Activated T-cell treated with anti-CD3 and anti-CD28 coated beads, Interleukin-2, amount 50 U/mL, for 24 hours (primary cell): ENCODE results near the gene VPS29.
A peak's percentile ranks its signal among the peaks of the same experiment; 100 is the strongest.
"Not testable (repeated sequence)": the region's sequence is repeated elsewhere in the genome, so short reads cannot be mapped to it uniquely, and the experiment has no call there.

ENCODE experiments used
- DNase-seq: peaks from one replicate; pipeline ENCODE4 v3.0.0-alpha.2; 2020
- H3K27ac Mint-ChIP-seq: 2 replicates; pipeline ENCODE4 v1.8.0; 2020; ENCODE audit warnings: mild to moderate bottlenecking, mixed read lengths
- H3K27me3 Mint-ChIP-seq: 2 replicates; pipeline ENCODE4 v1.8.0; 2020; ENCODE audit warnings: mixed read lengths
- H3K36me3 Mint-ChIP-seq: 2 replicates; pipeline ENCODE4 v1.8.0; 2020; ENCODE audit warnings: low read depth, mixed read lengths
- H3K4me1 Mint-ChIP-seq: 2 replicates; pipeline ENCODE4 v1.8.0; 2020; ENCODE audit warnings: low read depth, mixed read lengths
- H3K4me3 Mint-ChIP-seq: 2 replicates; pipeline ENCODE4 v1.8.0; 2020; ENCODE audit warnings: mild to moderate bottlenecking, moderate library complexity, mixed read lengths
- H3K9me3 Mint-ChIP-seq: 2 replicates; pipeline ENCODE4 v1.8.0; 2020; ENCODE audit warnings: mixed read lengths

VPS29 gene

DNA sequence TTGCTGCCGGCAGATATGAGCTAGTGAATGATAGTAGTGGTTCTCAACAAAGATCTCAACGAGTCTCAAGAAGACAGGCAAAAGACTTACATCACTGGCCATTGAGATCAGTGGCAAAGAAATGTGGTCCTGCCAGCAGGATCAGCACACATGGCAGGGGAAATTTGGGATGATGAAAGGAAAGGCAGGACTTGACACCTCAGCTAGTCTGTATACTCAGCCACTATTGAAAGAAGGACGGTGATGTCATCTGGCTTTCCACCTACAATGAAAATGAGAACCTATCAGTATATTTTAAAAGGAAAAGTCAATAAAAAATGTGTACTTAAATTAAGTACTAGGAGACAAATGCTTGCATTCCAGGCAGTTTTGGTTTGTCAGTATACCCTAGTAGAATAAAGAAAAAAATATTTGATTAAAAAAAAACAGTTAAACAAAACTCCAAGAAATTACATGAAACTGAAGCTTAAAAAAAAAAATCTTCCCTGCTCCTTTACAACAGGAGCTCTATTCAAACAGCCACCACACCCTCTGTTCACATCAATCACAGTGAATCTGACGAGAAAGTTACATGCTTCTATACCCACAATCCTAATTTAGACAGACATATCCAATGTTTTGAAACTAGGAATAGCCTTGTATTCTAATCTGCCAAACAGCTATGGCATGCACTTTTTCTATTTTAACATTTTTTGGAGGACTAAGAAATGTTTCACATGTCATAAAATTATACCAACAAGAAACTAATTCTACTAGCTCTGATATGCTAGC, 35.1 kb upstream of the VPS29 start:
- DNase-seq: no peak
- Mint-ChIP-seq H3K27me3 (no peaks in the 10 kb centered on the region), H3K4me1 (peaks cover 58% of the 10 kb centered on the region), H3K36me3 (peaks cover 91% of the 10 kb centered on the region), H3K4me3 (no peak overlapping the region), H3K27ac (peak overlapping the region; percentile 71), H3K9me3 (no peaks in the 10 kb centered on the region)

GRCh38 chr12:110534811-110535210, 32.9 kb upstream of the VPS29 start:
- Mint-ChIP-seq H3K27ac (no peak overlapping the region), H3K4me1 (peaks cover 66% of the 10 kb centered on the region), H3K4me3 (no peak overlapping the region), H3K27me3 (no peaks in the 10 kb centered on the region), H3K9me3 (no peaks in the 10 kb centered on the region), H3K36me3 (peaks cover 94% of the 10 kb centered on the region)
- no peak for DNase-seq

DNA sequence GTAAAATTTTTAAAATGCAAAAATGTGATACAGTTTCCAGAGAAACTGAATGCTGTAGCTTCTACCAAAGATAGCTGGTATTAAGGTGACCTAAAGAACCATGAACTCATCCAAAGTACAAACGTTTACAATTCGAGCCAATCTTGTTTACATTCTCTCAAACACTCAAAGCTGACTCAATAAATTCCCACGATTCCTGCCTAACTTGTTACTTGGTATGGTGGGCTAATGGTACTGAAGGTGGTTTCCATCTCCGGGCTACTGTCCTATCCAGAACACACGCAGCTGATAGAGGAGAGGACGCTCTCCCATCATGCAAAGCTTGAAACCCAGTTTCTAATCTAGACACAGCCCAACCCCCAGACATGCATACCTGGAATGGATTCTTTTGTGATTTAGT, 31.7 kb upstream of the VPS29 start:
- H3K4me1 Mint-ChIP-seq: peaks cover 57% of the 10 kb centered on the region
- no peak overlapping the region for H3K4me3 Mint-ChIP-seq
- peaks cover 89% of the 10 kb centered on the region for H3K36me3 Mint-ChIP-seq
- peak overlapping the region; percentile 59 for H3K27ac Mint-ChIP-seq
- DNase-seq: no peak
- no peaks in the 10 kb centered on the region for H3K9me3 Mint-ChIP-seq
- no peaks in the 10 kb centered on the region for H3K27me3 Mint-ChIP-seq

DNA sequence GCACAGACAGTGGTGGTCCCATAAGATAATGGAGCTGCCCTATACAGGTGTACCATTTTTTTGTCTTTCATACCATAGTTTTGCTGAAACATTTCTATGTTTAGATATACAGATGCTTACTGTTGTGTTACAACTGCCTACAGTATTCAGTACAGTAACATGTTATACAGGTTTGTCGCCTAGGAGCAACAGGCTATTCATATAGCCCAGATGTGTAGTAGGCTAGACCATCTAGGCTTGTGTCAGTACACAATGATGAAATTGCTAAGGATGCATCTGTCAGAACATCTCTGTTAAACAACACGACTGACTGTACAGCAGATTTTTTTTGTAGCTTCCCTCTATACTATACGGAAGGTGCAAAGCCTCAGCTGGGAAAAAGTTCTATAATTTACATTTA, 30.7 kb upstream of the VPS29 start:
- Mint-ChIP-seq H3K27me3 (no peaks in the 10 kb centered on the region), H3K4me3 (no peak overlapping the region), H3K4me1 (peaks cover 54% of the 10 kb centered on the region)

GRCh38 chr12:110531741-110532333, 29.9 kb upstream of the VPS29 start:
- Mint-ChIP-seq H3K4me3 (no peak overlapping the region), H3K36me3 (peaks cover 72% of the 10 kb centered on the region), H3K27me3 (no peaks in the 10 kb centered on the region), H3K27ac (peak overlapping the region; percentile 74), H3K4me1 (peaks cover 49% of the 10 kb centered on the region), H3K9me3 (no peaks in the 10 kb centered on the region)
- no peak for DNase-seq

More for the DNA sequence above, 30.7 kb upstream of the VPS29 start:
- Mint-ChIP-seq H3K27ac (no peak overlapping the region), H3K36me3 (peaks cover 80% of the 10 kb centered on the region), H3K9me3 (no peaks in the 10 kb centered on the region)
- DNase-seq: no peak

- Mint-ChIP-seq H3K27ac (no peak overlapping the region), H3K9me3 (no peaks in the 10 kb centered on the region), H3K36me3 (peaks cover 58% of the 10 kb centered on the region), H3K4me3 (no peak overlapping the region), H3K4me1 (peaks cover 46% of the 10 kb centered on the region), H3K27me3 (no peaks in the 10 kb centered on the region)
- DNase-seq: no peak
These were observed 28.6 kb upstream of the VPS29 start for GRCh38 chr12:110530511-110530910.

DNA sequence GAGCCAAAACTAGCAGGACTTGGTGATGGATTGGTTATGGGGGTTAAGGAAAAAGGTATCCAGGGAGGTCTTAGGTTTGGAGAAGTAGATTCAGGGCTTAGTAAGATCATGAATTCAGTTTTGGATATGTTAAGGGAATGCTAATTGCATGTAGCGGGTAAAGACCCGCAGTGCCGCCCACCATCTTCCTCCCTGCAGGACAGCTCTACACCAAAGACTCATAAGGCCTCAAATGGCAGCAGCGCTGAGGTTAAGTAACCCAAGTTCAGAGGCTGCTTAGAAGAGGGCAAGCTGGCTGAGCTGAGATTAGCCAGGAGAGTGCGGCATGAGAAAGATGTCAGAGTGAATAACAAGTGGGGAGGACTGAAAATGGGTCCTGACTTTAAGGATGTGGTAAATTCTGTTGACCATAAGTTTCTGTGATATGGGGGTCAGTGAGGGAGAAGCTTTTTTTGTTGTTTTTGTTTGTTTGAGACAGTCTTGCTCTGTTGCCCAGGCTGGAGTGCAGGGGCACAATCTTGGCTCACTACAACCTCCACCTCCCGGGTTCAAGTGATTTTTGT, 26.4 kb upstream of the VPS29 start:
- Mint-ChIP-seq H3K4me3 (no peak overlapping the region), H3K27ac (no peak overlapping the region), H3K4me1 (peaks cover 30% of the 10 kb centered on the region), H3K36me3 (peaks cover 39% of the 10 kb centered on the region), H3K9me3 (no peaks in the 10 kb centered on the region), H3K27me3 (no peaks in the 10 kb centered on the region)
- DNase-seq: no peak

GRCh38 chr12:110520876-110521712, 19.2 kb upstream of the VPS29 start:
- not testable (repeated sequence) for H3K4me3 Mint-ChIP-seq, H3K27me3 Mint-ChIP-seq, H3K36me3 Mint-ChIP-seq, H3K9me3 Mint-ChIP-seq
- Mint-ChIP-seq H3K27ac (peak overlapping the region; percentile 82), H3K4me1 (peaks cover 15% of the 10 kb centered on the region)
- DNase-seq: peak; percentile 43

DNA sequence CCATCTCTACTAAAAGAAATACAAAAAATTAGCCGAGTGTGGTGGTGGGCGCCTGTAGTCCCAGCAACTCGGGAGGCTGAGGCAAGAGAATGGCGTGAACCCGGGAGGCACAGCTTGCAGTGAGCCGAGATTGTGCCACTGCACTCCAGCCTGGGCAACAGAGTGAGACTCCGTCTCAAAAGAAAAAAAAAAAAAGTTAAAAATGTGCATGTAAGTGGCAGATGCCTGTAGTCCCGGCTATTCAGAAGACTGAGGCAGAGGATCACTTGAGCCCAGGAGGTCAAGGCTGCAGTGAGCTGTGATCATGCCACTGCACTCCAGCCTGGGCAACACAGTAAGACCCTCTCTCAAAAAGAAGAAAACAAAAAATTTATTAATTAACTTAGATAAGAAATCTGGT, 16.1 kb upstream of the VPS29 start:
- not testable (repeated sequence) for H3K36me3 Mint-ChIP-seq, H3K9me3 Mint-ChIP-seq
- peaks cover 16% of the 10 kb centered on the region for H3K4me1 Mint-ChIP-seq

GRCh38 chr12:110516995-110517394, 15.1 kb upstream of the VPS29 start:
- Mint-ChIP-seq H3K27me3 (no peaks in the 10 kb centered on the region), H3K9me3 (no peaks in the 10 kb centered on the region), H3K27ac (no peak overlapping the region), H3K36me3 (no peaks in the 10 kb centered on the region), H3K4me3 (no peak overlapping the region), H3K4me1 (peaks cover 12% of the 10 kb centered on the region)
- no peak for DNase-seq

More for the DNA sequence above, 16.1 kb upstream of the VPS29 start:
- H3K4me3 Mint-ChIP-seq, H3K27ac Mint-ChIP-seq, H3K27me3 Mint-ChIP-seq, DNase-seq: not testable (repeated sequence)

DNA sequence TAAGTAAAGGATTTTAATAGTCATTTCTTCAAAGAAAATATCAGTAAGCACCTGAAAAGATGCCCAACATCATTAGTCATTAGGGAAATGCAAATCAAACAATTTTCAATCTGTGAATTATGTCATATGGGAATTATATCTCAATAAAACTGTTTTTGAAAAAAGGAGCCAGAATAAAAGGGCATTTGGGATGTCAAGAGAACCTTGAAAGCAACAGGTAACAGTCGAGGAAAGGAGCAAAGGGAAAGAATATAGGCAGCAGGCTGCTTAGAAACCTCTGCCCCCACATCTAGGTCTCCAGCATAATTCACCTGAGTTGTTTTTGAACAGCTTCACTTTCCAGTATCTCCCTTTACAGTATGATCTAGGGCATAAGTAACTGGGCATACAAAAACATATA, 12.5 kb upstream of the VPS29 start:
- Mint-ChIP-seq H3K4me1 (peaks cover 1% of the 10 kb centered on the region), H3K9me3 (no peaks in the 10 kb centered on the region), H3K36me3 (no peaks in the 10 kb centered on the region), H3K27me3 (no peaks in the 10 kb centered on the region), H3K27ac (no peak overlapping the region), H3K4me3 (no peak overlapping the region)
- DNase-seq: no peak

- H3K27ac Mint-ChIP-seq: no peak overlapping the region
- H3K9me3 Mint-ChIP-seq: no peaks in the 10 kb centered on the region
- peaks cover 1% of the 10 kb centered on the region for H3K4me1 Mint-ChIP-seq
- H3K27me3 Mint-ChIP-seq: no peaks in the 10 kb centered on the region
- DNase-seq: no peak
- no peaks in the 10 kb centered on the region for H3K36me3 Mint-ChIP-seq
- no peak overlapping the region for H3K4me3 Mint-ChIP-seq
These were observed 11.9 kb upstream of the VPS29 start for GRCh38 chr12:110513842-110514241.

GRCh38 chr12:110508071-110508586, 6.2 kb upstream of the VPS29 start:
- no peaks in the 10 kb centered on the region for H3K27me3 Mint-ChIP-seq
- no peak overlapping the region for H3K4me3 Mint-ChIP-seq
- H3K36me3 Mint-ChIP-seq: peaks cover 2% of the 10 kb centered on the region
- no peak overlapping the region for H3K27ac Mint-ChIP-seq
- no peaks in the 10 kb centered on the region for H3K9me3 Mint-ChIP-seq
- peaks cover 2% of the 10 kb centered on the region for H3K4me1 Mint-ChIP-seq
- no peak for DNase-seq

GRCh38 chr12:110505332-110505731, 3.4 kb upstream of the VPS29 start:
- no peak for DNase-seq
- Mint-ChIP-seq H3K4me1 (peaks cover 21% of the 10 kb centered on the region), H3K36me3 (peaks cover 25% of the 10 kb centered on the region), H3K27ac (no peak overlapping the region), H3K27me3 (no peaks in the 10 kb centered on the region), H3K4me3 (no peak overlapping the region), H3K9me3 (peaks cover 8% of the 10 kb centered on the region)
